Stimulated activated CD8-positive, alpha-beta memory T cell treated with anti-CD3 and anti-CD28 coated beads, Interleukin-15, amount 100 ng/mL, for 1 hour (primary cell): ENCODE results near the gene NFYC.

Source experiments
- DNase-seq: peaks from one replicate; pipeline ENCODE4 v3.0.0-alpha.2; 2020; ENCODE audit warnings: low read depth

NFYC gene

DNA sequence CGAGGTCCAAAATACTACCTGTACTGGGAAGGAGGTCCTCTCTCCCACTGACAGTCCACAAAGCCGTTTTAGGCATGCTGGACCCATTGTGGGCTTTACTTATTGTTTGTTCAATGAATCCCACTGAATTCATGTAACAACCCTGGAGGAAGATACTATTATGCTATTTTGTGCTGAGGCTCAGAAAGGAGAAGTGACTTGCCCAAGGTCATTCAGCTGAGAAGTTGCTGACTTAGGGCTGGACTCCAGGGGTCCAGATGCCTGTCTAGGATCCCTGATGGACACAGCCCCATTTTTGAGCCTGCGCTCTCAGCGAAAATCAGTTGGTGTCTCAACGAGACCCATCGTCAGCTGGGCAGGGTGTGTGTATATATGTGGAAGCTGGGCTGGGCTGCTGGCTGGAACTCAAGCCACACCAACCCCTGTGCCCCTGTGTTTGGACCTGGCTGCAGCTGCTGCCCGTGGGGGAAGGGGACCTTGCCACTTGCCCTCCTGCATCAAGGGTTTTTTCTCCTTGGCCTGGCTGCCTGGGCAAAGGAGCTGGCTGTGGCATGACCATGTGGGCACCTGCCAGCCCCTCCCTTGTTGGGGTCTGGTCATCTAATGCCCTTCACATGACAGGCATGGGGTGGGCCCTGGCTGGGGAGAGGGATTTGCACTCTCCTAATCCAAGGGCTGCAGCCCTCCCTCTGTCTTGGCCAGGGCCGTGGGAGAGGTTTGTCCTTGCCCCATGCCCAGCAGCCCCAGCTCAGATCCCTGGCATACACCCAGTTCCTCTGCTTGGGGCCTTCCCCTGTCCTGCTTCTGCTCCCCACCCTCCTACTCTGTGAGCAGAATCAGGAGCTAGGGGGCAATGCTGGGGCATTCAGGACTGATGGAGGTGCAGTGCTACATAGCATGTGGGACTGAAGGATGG, 107.1 kb downstream of the NFYC start:
- DNase-seq: no peak

DNA sequence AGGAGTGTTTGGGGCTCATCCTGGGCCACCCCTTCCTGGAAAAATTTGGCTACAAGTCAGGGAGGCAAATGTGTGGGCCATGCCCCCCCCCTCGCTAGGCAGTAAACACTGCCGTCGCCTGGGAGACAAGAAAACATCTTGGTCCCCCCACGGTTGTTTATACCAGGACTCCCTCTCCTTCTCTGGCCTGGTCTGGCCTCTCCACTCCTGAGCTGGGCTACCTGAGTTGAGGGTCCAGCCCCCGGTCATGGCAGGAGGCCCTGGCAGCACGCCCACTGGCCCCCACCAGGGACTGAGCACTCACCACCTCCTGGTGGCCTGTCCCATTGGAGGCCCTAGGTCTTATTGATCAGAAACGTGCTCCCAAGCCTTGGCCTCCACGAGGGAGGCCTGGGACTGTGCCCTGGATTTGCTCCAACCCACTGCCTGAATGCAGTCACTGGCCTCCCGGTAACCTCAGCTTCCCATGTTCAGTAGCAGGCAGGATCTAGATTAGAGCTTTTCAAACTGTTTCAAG, 107.9 kb downstream of the NFYC start:
- no peak for DNase-seq

GRCh38 chr1:40801742-40802077, 110.2 kb downstream of the NFYC start:
- no peak for DNase-seq

DNA sequence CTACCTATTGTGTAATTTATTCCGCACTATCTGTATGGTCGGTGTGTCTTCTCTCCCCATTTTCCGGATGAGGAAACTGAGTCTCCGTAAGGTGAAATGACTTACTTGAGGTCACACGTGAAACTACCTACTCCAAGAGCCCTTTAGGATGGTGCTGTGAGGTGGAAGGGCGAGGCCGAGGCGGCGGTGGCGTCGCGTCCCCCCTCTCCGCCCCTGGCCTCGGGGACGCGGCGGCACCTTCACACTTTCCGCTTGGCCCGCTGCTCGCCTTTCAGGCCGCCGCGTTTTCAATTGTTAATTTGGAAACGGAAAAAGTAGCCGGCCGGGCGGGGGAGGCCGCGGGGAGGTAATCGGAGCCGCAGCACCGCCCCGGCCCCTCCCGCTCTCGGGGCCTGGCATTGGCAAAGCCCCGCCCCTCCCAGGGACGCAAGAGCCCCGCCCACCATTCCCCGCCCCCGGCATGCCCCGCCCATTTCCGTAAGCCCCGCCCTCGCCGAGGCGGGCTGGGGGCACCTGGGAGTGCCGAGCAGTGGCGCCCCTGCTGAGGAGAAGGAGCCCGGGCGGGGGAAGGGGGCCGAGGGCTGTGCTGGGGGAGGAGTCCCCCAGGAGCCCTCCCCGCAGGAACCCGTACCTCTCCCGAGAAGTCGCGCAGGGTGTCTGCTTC, 110.7 kb downstream of the NFYC start:
- DNase-seq: peak; percentile 67

- no peak for DNase-seq
Measured at GRCh38 chr1:40802742-40803113, 111.2 kb downstream of the NFYC start.

DNA sequence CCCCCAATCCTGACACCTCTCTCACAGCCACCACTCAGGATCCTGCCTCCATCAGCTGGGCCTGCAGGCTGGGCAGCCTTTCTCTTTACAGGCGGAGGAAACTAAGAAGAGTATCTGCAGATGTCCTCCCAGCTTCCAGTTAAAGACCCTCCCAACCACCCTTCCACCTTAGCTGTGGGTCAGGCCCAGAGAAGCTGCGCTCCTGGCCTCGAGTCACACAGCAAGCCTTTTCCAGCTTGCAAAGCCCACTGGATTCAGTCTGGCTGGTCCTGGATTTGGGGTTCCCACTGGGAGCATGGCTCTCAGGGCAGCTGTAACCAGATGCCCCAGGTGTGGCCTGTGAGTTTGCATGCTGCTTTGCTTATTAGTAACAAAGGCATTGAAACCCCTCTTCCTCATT, 111.9 kb downstream of the NFYC start:
- DNase-seq: no peak

- no peak for DNase-seq
Measured at GRCh38 chr1:40803902-40804301, 112.4 kb downstream of the NFYC start.

GRCh38 chr1:40806240-40806639, 114.7 kb downstream of the NFYC start:
- no peak for DNase-seq

- DNase-seq: no peak
Measured at GRCh38 chr1:40806731-40807695, 115.5 kb downstream of the NFYC start.

DNA sequence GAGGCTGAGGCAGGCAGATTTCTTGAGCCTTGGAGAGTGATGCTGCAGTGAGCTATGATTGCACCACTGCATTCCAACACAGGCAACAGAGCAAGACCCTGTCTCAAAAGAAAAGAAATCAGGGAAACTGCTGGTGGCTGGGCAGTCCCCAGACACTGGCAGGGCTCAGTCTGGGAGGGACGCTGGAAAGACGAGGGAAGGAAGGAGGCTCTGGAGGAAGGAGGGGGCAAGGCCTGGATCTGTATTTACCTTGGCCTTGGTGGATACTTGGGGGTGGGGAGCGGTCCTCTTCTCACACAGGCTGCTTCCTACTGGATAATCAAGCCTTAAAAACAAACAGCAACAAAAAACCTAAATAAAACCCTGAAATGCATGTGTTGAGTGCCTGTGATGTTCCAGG, 116.5 kb downstream of the NFYC start:
- DNase-seq: no peak

GRCh38 chr1:40808444-40808843, 116.9 kb downstream of the NFYC start:
- no peak for DNase-seq

DNA sequence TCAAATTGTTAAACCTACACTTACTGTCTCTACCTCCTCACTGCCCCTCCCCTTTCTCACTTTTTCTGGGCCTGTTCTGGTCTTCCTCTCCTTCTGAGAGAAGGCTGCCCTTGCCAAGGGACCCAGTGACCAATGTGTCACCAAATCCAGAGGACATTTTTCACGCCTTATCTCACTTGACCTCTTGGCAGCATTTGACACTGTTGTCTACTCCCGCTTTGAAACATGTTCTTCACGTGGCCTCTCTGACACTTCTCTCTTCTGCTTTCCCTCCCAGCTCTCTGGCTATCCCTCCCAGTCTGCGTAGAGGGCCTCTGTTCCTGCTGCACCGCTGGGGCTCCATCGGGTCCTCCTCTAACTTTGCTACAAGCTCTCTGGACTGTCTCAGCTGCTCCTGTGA, 117.4 kb downstream of the NFYC start:
- DNase-seq: no peak

GRCh38 chr1:40810927-40811326, 119.4 kb downstream of the NFYC start:
- no peak for DNase-seq

- DNase-seq: no peak
Measured at GRCh38 chr1:40815420-40815819, 123.9 kb downstream of the NFYC start.

- no peak for DNase-seq
Measured at GRCh38 chr1:40817791-40818263, 126.3 kb downstream of the NFYC start.

GRCh38 chr1:40818264-40818961, 126.9 kb downstream of the NFYC start:
- DNase-seq: peak; percentile 75

- DNase-seq: no peak
Measured at GRCh38 chr1:40819101-40819500, 127.6 kb downstream of the NFYC start.

DNA sequence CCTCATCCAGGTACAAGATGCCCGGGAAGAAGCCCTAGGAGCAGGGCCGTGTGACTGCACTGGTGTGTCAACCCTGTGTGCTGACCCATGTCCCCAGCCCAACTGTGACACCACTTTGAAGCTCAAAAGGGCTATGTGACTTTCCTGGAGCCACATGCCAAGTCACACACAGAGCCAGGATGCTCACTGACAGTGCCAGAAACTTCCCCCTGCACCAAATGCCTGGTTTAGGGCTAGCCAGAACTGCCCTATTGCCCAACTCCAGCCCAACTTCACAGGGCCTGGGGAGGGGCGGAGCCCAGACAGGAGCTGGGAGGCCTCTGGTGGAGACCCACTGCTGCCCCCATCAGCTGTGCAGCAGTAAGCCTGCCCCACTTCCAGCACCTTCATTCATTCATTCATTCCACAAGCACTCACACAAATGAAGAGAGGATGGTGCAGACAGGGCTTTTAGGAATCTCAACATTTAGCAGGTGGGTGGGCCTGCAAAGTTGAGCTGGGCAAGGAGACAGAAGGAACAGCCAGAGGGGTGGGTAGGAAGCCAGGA, 128.8 kb downstream of the NFYC start:
- no peak for DNase-seq
